CD4-positive, alpha-beta T cell treated with Interleukin-4 for 1 hour (primary cell): ENCODE results near the gene URM1.
A peak's percentile ranks its signal among the peaks of the same experiment; 100 is the strongest.

ENCODE experiments used
- DNase-seq, 2 donors: peaks; one replicate each; pipeline ENCODE4 v3.0.0-alpha.2; 2020 to 2022

URM1 gene

GRCh38 chr9:128349772-128350171, 21.4 kb upstream of the URM1 start:
- no peak for DNase-seq

- no peak for DNase-seq
These were observed 15.7 kb upstream of the URM1 start for GRCh38 chr9:128355451-128355850.

GRCh38 chr9:128358090-128358489, 13.1 kb upstream of the URM1 start:
- no peak for DNase-seq

GRCh38 chr9:128358861-128359260, 12.3 kb upstream of the URM1 start:
- no peak for DNase-seq

- DNase-seq = no peak
These were observed 10.3 kb upstream of the URM1 start for GRCh38 chr9:128360826-128361225.

GRCh38 chr9:128361296-128361985, 9.7 kb upstream of the URM1 start:
- DNase-seq = no peak

GRCh38 chr9:128361986-128362646, 9.1 kb upstream of the URM1 start:
- peak; percentile 66 to 72 for DNase-seq

- DNase-seq = no peak
These were observed 8.4 kb upstream of the URM1 start for GRCh38 chr9:128362774-128363173.

GRCh38 chr9:128365525-128365924, 5.6 kb upstream of the URM1 start:
- no peak for DNase-seq

GRCh38 chr9:128369024-128369706, 2.0 kb upstream of the URM1 start:
- DNase-seq = no peak

GRCh38 chr9:128370367-128370751, 815 bp upstream of the URM1 start:
- DNase-seq = no peak

- DNase-seq = no peak
These were observed 500 bp downstream of the URM1 start for GRCh38 chr9:128371630-128372117.

GRCh38 chr9:128372188-128372641, 1.0 kb downstream of the URM1 start:
- no peak for DNase-seq

- no peak for DNase-seq
These were observed 1.6 kb downstream of the URM1 start for GRCh38 chr9:128372784-128373183.

GRCh38 chr9:128374221-128374675, 3.1 kb downstream of the URM1 start:
- DNase-seq = no peak

- no peak for DNase-seq
These were observed 4.7 kb downstream of the URM1 start for GRCh38 chr9:128375865-128376264.

- DNase-seq = no peak
These were observed 11.1 kb downstream of the URM1 start for GRCh38 chr9:128382261-128382660.

GRCh38 chr9:128383007-128383753, 12.0 kb downstream of the URM1 start:
- DNase-seq = no peak

GRCh38 chr9:128383791-128384190, 12.6 kb downstream of the URM1 start:
- no peak for DNase-seq

- DNase-seq = no peak
These were observed 13.8 kb downstream of the URM1 start for GRCh38 chr9:128384801-128385495.

GRCh38 chr9:128385496-128386460, 14.6 kb downstream of the URM1 start:
- DNase-seq = no peak
